A673 (cell line): ENCODE data around the gene TNFSF12. TPM values are rescaled to one million over a fixed set of nuclear protein-coding genes. Genes with fewer than 3 reads are reported as not detected.
A peak's percentile ranks its signal among the peaks of the same experiment; 100 is the strongest.

Source experiments
- BruUV-seq: library from RNA; stranded (reverse); fragments of 400-500 nt; replicated peaks from 2 replicates; lab custom pipeline; 2021; lab: Mats Ljungman, UMichigan
- CTCF ChIA-PET: fragments of 300-600 bp; sonication (Branson Sonifier 250); formaldehyde crosslinking; loops from one replicate; lab custom pipeline; 2022; ENCODE audit warnings: antibody characterized with exemption; lab: Charles Lee
- POLR2A ChIA-PET: fragments of 300-600 bp; sonication (Branson Sonifier 250); formaldehyde crosslinking; loops from one replicate; lab custom pipeline; 2022; ENCODE audit warnings: antibody characterized with exemption; ENCODE audit not compliant: low non-redundant PET; lab: Charles Lee
- DNase-seq: peaks from one replicate; pipeline ENCODE4 v3.0.0-alpha.2; 2015; ENCODE audit warnings: low spot score
- H3K27ac ChIP-seq: fragments of 200-600 bp; sonication (generic); 2 replicates; pipeline ENCODE4 v1.5.1; 2016; ENCODE audit warnings: mixed run types, low read depth, mild to moderate bottlenecking, mixed read lengths, antibody characterized with exemption, low read length; ENCODE audit not compliant: poor library complexity, severe bottlenecking
- H3K27me3 ChIP-seq: fragments of 200-600 bp; sonication (generic); replicated peaks from 2 replicates; pipeline ENCODE4 v1.6.1; 2017; ENCODE audit warnings: mixed run types, low read depth, mild to moderate bottlenecking, mixed read lengths, antibody characterized with exemption, low read length; ENCODE audit not compliant: insufficient read depth, poor library complexity
- H3K36me3 ChIP-seq: fragments of 200-600 bp; sonication (generic); 2 replicates; pipeline ENCODE4 v1.6.1; 2016; ENCODE audit warnings: mixed run types, mild to moderate bottlenecking, mixed read lengths, antibody characterized with exemption, low read length; ENCODE audit not compliant: insufficient read depth, poor library complexity, severe bottlenecking
- H3K4me1 ChIP-seq: fragments of 200-600 bp; sonication (generic); 2 replicates; pipeline ENCODE4 v1.6.1; 2017; ENCODE audit warnings: mixed run types, mild to moderate bottlenecking, mixed read lengths, antibody characterized with exemption, low read length; ENCODE audit not compliant: insufficient read depth, poor library complexity, severe bottlenecking
- H3K4me3 ChIP-seq: fragments of 200-600 bp; sonication (generic); 2 replicates; pipeline ENCODE4 v1.5.1; 2016; ENCODE audit warnings: low read depth, mixed run types, mild to moderate bottlenecking, mixed read lengths, low read length; ENCODE audit not compliant: poor library complexity, severe bottlenecking
- H3K9me3 ChIP-seq: fragments of 200-600 bp; sonication (generic); 2 replicates; pipeline ENCODE4 v1.6.1; 2016; ENCODE audit warnings: mixed run types, low read depth, mild to moderate bottlenecking, mixed read lengths, antibody characterized with exemption, low read length; ENCODE audit not compliant: poor library complexity, severe bottlenecking
- CTCF ChIP-seq: fragments of 300-800, 200-600 bp; sonication (generic); conservative IDR thresholded peaks from 2 replicates; pipeline ENCODE4 v1.5.1; 2017; ENCODE audit warnings: low read depth, mild to moderate bottlenecking, antibody characterized with exemption, low read length, moderate library complexity, mixed read lengths
- EZH2 ChIP-seq: fragments of 200-600 bp; sonication (generic); IDR thresholded peaks from 2 replicates; pipeline ENCODE4 v1.6.1; 2017; ENCODE audit warnings: borderline replicate concordance, low read depth, mild to moderate bottlenecking, mixed read lengths, antibody characterized with exemption, low read length; ENCODE audit not compliant: poor library complexity, severe bottlenecking
- intact Hi-C: fragments of 100-400 bp; cut with micrococcal nuclease; formaldehyde crosslinking; loops from one replicate; pipeline ENCODE4 v1.10.0; 2022; ENCODE audit not compliant: unreplicated experiment
- total RNA-seq: library from RNA; stranded (reverse); gene quantifications from 2 replicates; pipeline ENCODE4 v1.2.3, GENCODE V29; 2021

The TNFSF12 gene
- total RNA-seq, 1 experiment from 2014 or later, result 0.75 TPM

GRCh38 chr17:7573324-7574080 is 24.6 kb downstream of the TNFSF12 start:
- Histone ChIP-seq H3K4me1 (peaks cover 24% of the 10 kb centered on the region), H3K27me3 (no peaks in the 10 kb centered on the region), H3K27ac (peak overlapping the region; percentile 100), H3K9me3 (no peaks in the 10 kb centered on the region), H3K4me3 (peak overlapping the region; percentile 95), H3K36me3 (peaks cover 79% of the 10 kb centered on the region)
- no TSS peak for BruUV-seq
- TF ChIP-seq EZH2, result no peak
- no peak for TF ChIP-seq CTCF
- ChIA-PET POLR2A (interaction anchor here (0.6 to 0.8 kb wide), 3 partner anchors 11 to 130 kb away, joined by 3 to 4 read pairs (median 4); partner anchors contain the start of gene FXR2), CTCF (interaction anchor here (1.3 kb wide), 1 partner anchor 13 kb away, joined by 4 read pairs; no protein-coding TSS in a partner anchor)
- DNase-seq, result peak; percentile 95
- intact Hi-C loops, result no loop called here

DNA sequence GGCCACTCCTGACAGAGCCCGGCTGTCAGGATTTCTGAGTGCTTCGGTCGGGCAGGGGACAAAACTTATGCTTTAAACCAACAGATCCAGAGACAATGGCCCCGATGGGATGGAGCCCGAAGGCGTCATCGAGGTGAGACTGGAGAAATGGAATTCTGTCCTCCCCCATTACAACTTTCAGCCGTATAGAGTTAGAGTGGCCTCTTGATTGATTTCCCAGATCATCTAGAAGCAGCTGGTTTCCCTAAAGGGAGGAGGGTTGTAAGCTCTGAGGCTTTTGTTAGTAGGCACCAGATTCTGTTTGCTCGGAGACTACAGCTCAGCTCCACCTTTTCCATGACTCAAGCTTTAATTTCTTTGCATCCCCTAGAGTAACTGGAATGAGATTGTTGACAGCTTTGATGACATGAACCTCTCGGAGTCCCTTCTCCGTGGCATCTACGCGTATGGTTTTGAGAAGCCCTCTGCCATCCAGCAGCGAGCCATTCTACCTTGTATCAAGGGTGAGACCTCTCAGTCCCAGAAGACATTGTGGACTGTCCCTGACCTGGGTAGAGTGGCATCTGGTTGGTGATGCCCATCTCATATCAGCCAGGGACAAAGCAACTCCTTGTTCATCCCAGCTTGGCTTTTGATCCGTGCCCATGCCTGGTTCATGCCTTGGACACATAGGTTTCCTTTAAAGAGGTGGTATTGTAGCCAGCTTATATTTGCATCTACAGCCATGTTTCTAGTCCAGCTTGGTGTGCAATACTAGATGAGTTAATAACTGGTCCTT is 25.5 kb downstream of the TNFSF12 start:
- CTCF ChIA-PET, result interaction anchor here (1.3 to 1.5 kb wide), 2 partner anchors 14 kb away, joined by 3 to 4 read pairs; no protein-coding TSS in a partner anchor

More for the DNA sequence above, 25.5 kb downstream of the TNFSF12 start:
- H3K4me1 ChIP-seq, result peaks cover 32% of the 10 kb centered on the region
- peak overlapping the region; percentile 95 for H3K4me3 ChIP-seq
- peak overlapping the region; percentile 100 for H3K27ac ChIP-seq
- POLR2A ChIA-PET, result interaction anchor here (0.6 to 0.8 kb wide), 3 partner anchors 11 to 129 kb away, joined by 3 to 4 read pairs (median 4); partner anchors contain the start of gene FXR2
- BruUV-seq, result no TSS peak
- H3K27me3 ChIP-seq, result no peaks in the 10 kb centered on the region
- TF ChIP-seq EZH2 (no peak), CTCF (no peak)
- no peak for DNase-seq
- H3K36me3 ChIP-seq, result peaks cover 82% of the 10 kb centered on the region
- intact Hi-C loops, result no loop called here
- H3K9me3 ChIP-seq, result no peaks in the 10 kb centered on the region
